B cell (primary cell): Measurements from ENCODE around the gene ITPR2. TPM values are rescaled to one million over a fixed set of nuclear protein-coding genes. Genes with fewer than 3 reads are reported as not detected.

Source experiments
- ATAC-seq: fragments of 200-7000 bp; cut with Tn5 transposase; one replicate; pipeline ENCODE4 v1.10.0; 2021; ENCODE audit warnings: low read depth, mild to moderate bottlenecking, moderate number of reproducible peaks, moderate library complexity
- CTCF ChIA-PET: fragments of 350-600 bp; sonication (Branson Sonifier 250); formaldehyde crosslinking; loops from one replicate; lab custom pipeline; 2021; ENCODE audit warnings: antibody characterized with exemption, inconsistent platforms; lab: Charles Lee
- POLR2A ChIA-PET: fragments of 350-600 bp; sonication (Branson Sonifier 250); formaldehyde crosslinking; loops from one replicate; lab custom pipeline; 2021; ENCODE audit warnings: antibody characterized with exemption; lab: Charles Lee
- DNase-seq: peaks from one replicate; pipeline ENCODE4 v3.0.0; 2013
- H2AFZ ChIP-seq: 2 replicates; pipeline ENCODE4 v1.6.1; 2012; ENCODE audit warnings: mild to moderate bottlenecking, low read depth, low read length; ENCODE audit not compliant: insufficient read depth, poor library complexity, severe bottlenecking
- H3K27ac ChIP-seq, 2 donors: 1 replicate in 1 of 2; 2 replicates in 1 of 2; pipeline ENCODE4 v1.5.1; 2012 to 2013; ENCODE audit warnings: low read length in 2 of 2, mild to moderate bottlenecking in 2 of 2, moderate library complexity in 1 of 2
- H3K27me3 ChIP-seq, 4 experiments: fragments of 200-600 bp in 1 of 4; sonication (generic) in 1 of 4; replicated peaks in 1 of 4; 1 replicate in 2 of 4; 2 replicates in 2 of 4; pipeline versions ENCODE4 v1.6.1 to v1.7.0; 2013 to 2016; ENCODE audit warnings: low read length in 3 of 4, mild to moderate bottlenecking in 2 of 4, mixed read lengths in 1 of 4, moderate library complexity in 1 of 4; ENCODE audit not compliant: insufficient read depth in 4 of 4, control insufficient read depth in 3 of 4; ENCODE audit errors: control extremely low read depth in 1 of 4
- H3K36me3 ChIP-seq, 2 experiments: replicated peaks in 1 of 2; 1 replicate in 1 of 2; 2 replicates in 1 of 2; pipeline versions ENCODE4 v1.6.1 to v1.7.1; 2013; ENCODE audit warnings: low read length in 1 of 2; ENCODE audit not compliant: insufficient read depth in 2 of 2, control insufficient read depth in 1 of 2; ENCODE audit errors: control extremely low read depth in 1 of 2, extremely low read depth in 1 of 2
- H3K4me1 ChIP-seq, 2 donors: fragments of 200-600 bp in 1 of 2; sonication (generic) in 1 of 2; 1 replicate in 1 of 2; 2 replicates in 1 of 2; pipeline versions ENCODE4 v1.5.1 to v1.6.1; 2013 to 2017; ENCODE audit warnings: low read length in 2 of 2; ENCODE audit not compliant: control insufficient read depth in 2 of 2, insufficient read depth in 2 of 2
- H3K4me2 ChIP-seq: replicated peaks from 2 replicates; pipeline ENCODE3; 2012; ENCODE audit warnings: mild to moderate bottlenecking, low read depth, low read length; ENCODE audit not compliant: poor library complexity, severe bottlenecking
- H3K4me3 ChIP-seq, 5 experiments: fragments of 200-600 bp in 1 of 5; sonication (generic) in 1 of 5; 1 replicate in 3 of 5; 2 replicates in 2 of 5; pipeline versions ENCODE4 v1.5.1 to v1.7.0; 2011 to 2016; ENCODE audit warnings: low read length in 4 of 5, mild to moderate bottlenecking in 4 of 5, low read depth in 2 of 5, control low read depth in 1 of 5, moderate library complexity in 1 of 5; ENCODE audit not compliant: insufficient read depth in 1 of 5; ENCODE audit errors: control extremely low read depth in 1 of 5, extremely low read depth in 1 of 5
- H3K79me2 ChIP-seq: fragments of 200-600 bp; sonication (generic); one replicate; pipeline ENCODE4 v1.6.0; 2016; ENCODE audit warnings: low read length; ENCODE audit not compliant: control insufficient read depth, insufficient read depth
- H3K9ac ChIP-seq: fragments of 200-600 bp; sonication (generic); 2 replicates; pipeline ENCODE4 v1.6.1; 2017; ENCODE audit warnings: mild to moderate bottlenecking, low read length, moderate library complexity
- H3K9me3 ChIP-seq, 3 donors: one replicate each; pipeline versions ENCODE4 v1.6.1 to v1.7.1; 2013; ENCODE audit warnings: low read length in 2 of 3; ENCODE audit not compliant: control insufficient read depth in 2 of 3, insufficient read depth in 1 of 3; ENCODE audit errors: control extremely low read depth in 1 of 3
- H4K20me1 ChIP-seq: 2 replicates; pipeline ENCODE4 v1.6.0; 2012; ENCODE audit warnings: mild to moderate bottlenecking, low read length; ENCODE audit not compliant: insufficient read depth, control insufficient read depth, poor library complexity, severe bottlenecking
- H3K27ac Mint-ChIP-seq: one replicate; pipeline ENCODE4 v1.8.0; 2021; ENCODE audit warnings: mixed read lengths
- H3K27me3 Mint-ChIP-seq: one replicate; pipeline ENCODE4 v1.8.0; 2021; ENCODE audit warnings: mixed read lengths
- H3K4me1 Mint-ChIP-seq: one replicate; pipeline ENCODE4 v1.8.0; 2021; ENCODE audit warnings: mixed read lengths
- H3K4me3 Mint-ChIP-seq: one replicate; pipeline ENCODE4 v1.8.0; 2021; ENCODE audit warnings: mixed read lengths
- H3K9me3 Mint-ChIP-seq: one replicate; pipeline ENCODE4 v1.8.0; 2022; ENCODE audit warnings: mixed read lengths; ENCODE audit not compliant: insufficient read depth
- EZH2 ChIP-seq: IDR thresholded peaks from 2 replicates; pipeline ENCODE4 v1.6.1; 2012; ENCODE audit warnings: borderline replicate concordance, low read depth, mild to moderate bottlenecking, moderate library complexity, low read length; ENCODE audit not compliant: insufficient read depth, poor library complexity, severe bottlenecking
- WGBS: methylation state at CpG from one replicate; pipeline ENCODE4 v1.1.5; 2013; ENCODE audit warnings: missing lambda C conversion rate; ENCODE audit not compliant: insufficient coverage; 5-methylcytosine and 5-hydroxymethylcytosine counted together
- intact Hi-C: fragments of 100-400 bp; cut with micrococcal nuclease; formaldehyde crosslinking; loops from one replicate; pipeline ENCODE4 v1.10.0; 2022
- polyA plus RNA-seq: library from polyadenylated mRNA; depleted of rRNA; stranded (reverse); fragments of >200 nt; gene quantifications from 2 replicates; pipeline ENCODE4 v1.2.3, GENCODE V29; 2012
- total RNA-seq, 2 donors: library from RNA; stranded (reverse); fragments of 120-200 nt in 1 of 2; gene quantifications; 1 replicate in 1 of 2; 2 replicates in 1 of 2; pipeline versions ENCODE4 v1.2.3 to v1.2.4, GENCODE V29; 2013 to 2022
- TF ChIP-seq, protein P1 (sequence below): fragments of 200-600 bp; IDR thresholded peaks from one replicate; pipeline ENCODE4 v1.8.0; 2022; ENCODE audit warnings: antibody characterized with exemption, mild to moderate bottlenecking

Gene ITPR2
- total and polyA plus RNA-seq, 2 donors (not counting 1 experiment from before 2014, with no cell fraction given) = 4.3 to 113 TPM

DNA sequence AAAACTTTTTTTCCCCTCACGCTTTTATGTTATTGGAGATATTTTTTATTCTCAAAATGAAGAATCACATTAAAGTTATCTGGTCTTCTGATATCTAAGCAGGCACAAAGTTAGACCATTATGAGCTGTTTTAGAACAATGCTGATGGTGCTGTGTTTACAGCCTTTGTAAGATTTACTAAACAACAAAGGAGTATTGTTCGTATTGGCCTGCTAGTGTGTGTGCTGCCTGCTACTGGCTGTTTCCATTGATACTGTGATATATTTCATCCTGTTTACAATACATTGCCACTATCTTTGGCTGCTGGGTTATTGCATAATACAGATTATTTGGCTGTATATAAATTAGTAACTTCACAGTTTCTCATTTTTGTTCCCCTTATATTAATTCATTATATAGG, 220.8 kb downstream of the ITPR2 start:
- no peaks in the 10 kb centered on the region for H3K9me3 ChIP-seq
- H3K4me1 ChIP-seq = no peaks in the 10 kb centered on the region
- no peaks in the 10 kb centered on the region for H3K36me3 ChIP-seq
- intact Hi-C loops = loop anchor here (5.0 kb wide), 1 partner anchor 495 kb away; no protein-coding TSS in a partner anchor
- POLR2A ChIA-PET = no interaction called here
- CTCF ChIA-PET = interaction anchor here (0.6 to 1.4 kb wide), 2 partner anchors 516 to 552 kb away, joined by 3 read pairs; no protein-coding TSS in a partner anchor
- H3K4me3 Mint-ChIP-seq = no peak overlapping the region
- H3K27ac ChIP-seq = no peak overlapping the region
- no peak overlapping the region for H3K4me3 ChIP-seq
- no peaks in the 10 kb centered on the region for H3K27me3 Mint-ChIP-seq
- no peaks in the 10 kb centered on the region for H3K79me2 ChIP-seq
- no peak overlapping the region for H2AFZ ChIP-seq
- no peak for TF ChIP-seq EZH2
- TF ChIP-seq, protein P1, sequence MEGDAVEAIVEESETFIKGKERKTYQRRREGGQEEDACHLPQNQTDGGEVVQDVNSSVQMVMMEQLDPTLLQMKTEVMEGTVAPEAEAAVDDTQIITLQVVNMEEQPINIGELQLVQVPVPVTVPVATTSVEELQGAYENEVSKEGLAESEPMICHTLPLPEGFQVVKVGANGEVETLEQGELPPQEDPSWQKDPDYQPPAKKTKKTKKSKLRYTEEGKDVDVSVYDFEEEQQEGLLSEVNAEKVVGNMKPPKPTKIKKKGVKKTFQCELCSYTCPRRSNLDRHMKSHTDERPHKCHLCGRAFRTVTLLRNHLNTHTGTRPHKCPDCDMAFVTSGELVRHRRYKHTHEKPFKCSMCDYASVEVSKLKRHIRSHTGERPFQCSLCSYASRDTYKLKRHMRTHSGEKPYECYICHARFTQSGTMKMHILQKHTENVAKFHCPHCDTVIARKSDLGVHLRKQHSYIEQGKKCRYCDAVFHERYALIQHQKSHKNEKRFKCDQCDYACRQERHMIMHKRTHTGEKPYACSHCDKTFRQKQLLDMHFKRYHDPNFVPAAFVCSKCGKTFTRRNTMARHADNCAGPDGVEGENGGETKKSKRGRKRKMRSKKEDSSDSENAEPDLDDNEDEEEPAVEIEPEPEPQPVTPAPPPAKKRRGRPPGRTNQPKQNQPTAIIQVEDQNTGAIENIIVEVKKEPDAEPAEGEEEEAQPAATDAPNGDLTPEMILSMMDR = no peak
- H3K4me2 ChIP-seq = no peak overlapping the region
- H3K27ac Mint-ChIP-seq = no peak overlapping the region
- DNase-seq (no peak), ATAC-seq (no peak)
- H4K20me1 ChIP-seq = no peaks in the 10 kb centered on the region
- no peaks in the 10 kb centered on the region for H3K4me1 Mint-ChIP-seq
- no peaks in the 10 kb centered on the region for H3K9me3 Mint-ChIP-seq
- WGBS = no CpG with 5 or more reads among the region's 2 CpGs
- H3K27me3 ChIP-seq = no peaks in the 10 kb centered on the region
- H3K9ac ChIP-seq = no peak overlapping the region

- H3K79me2 ChIP-seq = no peaks in the 10 kb centered on the region
Observed at GRCh38 chr12:26611598-26611997, 221.4 kb downstream of the ITPR2 start.

More at GRCh38 chr12:26611598-26611997, 221.4 kb downstream of the ITPR2 start:
- DNase-seq = no peak
- no peaks in the 10 kb centered on the region for H3K27me3 ChIP-seq
- Mint-ChIP-seq H3K9me3 (no peaks in the 10 kb centered on the region), H3K27ac (no peak overlapping the region), H3K4me3 (no peak overlapping the region), H3K27me3 (no peaks in the 10 kb centered on the region), H3K4me1 (no peaks in the 10 kb centered on the region)
- no peak overlapping the region for H3K27ac ChIP-seq
- no peak for ATAC-seq
- no peak overlapping the region for H3K4me2 ChIP-seq
- WGBS = no CpG with 5 or more reads among the region's 6 CpGs
- ChIA-PET CTCF (no interaction called here), POLR2A (no interaction called here)
- intact Hi-C loops = loop anchor here (5.0 kb wide), 1 partner anchor 494 kb away; no protein-coding TSS in a partner anchor
- H3K9me3 ChIP-seq = no peaks in the 10 kb centered on the region
- H3K9ac ChIP-seq = no peak overlapping the region
- no peaks in the 10 kb centered on the region for H4K20me1 ChIP-seq
- H2AFZ ChIP-seq = no peak overlapping the region
- H3K36me3 ChIP-seq = no peaks in the 10 kb centered on the region
- no peak for TF ChIP-seq EZH2
- TF ChIP-seq, protein P1 = no peak
- H3K4me3 ChIP-seq = no peak overlapping the region
- no peaks in the 10 kb centered on the region for H3K4me1 ChIP-seq
